GM18502 (cell line): ENCODE data around the gene MMP2.

Source experiments
- ATAC-seq: cut with Tn5 transposase; IDR thresholded peaks from one replicate; pipeline ENCODE4 v1.9.1; 2021; ENCODE audit warnings: mild to moderate bottlenecking; ENCODE audit not compliant: unreplicated experiment, poor library complexity

The MMP2 gene

GRCh38 chr16:55508941-55509931 lies 30.2 kb downstream of the MMP2 start, which contains the start of gene LPCAT2:
Gene LPCAT2, plus strand, starts transcription at chr16:55509072. Its CDS starts 110 bp downstream, at chr16:55509182.
- peak; percentile 60 for ATAC-seq

- ATAC-seq: no peak
Observed at GRCh38 chr16:55510185-55510805, 31.3 kb downstream of the MMP2 start.

DNA sequence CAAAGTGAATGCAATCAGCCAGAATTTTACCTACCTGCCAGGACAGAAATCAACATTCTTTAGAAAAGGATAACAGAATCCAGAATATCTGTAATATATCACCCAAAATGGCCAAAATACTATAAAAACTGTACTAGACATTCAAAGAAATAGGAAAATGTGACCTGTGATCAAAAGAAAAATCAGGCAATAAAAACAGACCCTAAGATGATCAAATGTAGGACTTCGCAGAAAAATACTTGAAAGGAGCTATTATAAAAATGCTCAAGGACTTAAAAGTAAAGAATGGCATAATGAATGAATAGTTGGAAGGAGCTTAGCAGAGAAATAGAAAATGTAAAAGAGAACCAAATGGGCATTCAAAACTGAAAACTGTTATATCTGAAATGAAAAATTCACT lies 33.9 kb downstream of the MMP2 start:
- no peak for ATAC-seq

GRCh38 chr16:55513616-55514015 lies 34.6 kb downstream of the MMP2 start:
- ATAC-seq: no peak

- ATAC-seq: no peak
Observed at GRCh38 chr16:55515111-55515510, 36.1 kb downstream of the MMP2 start.

- ATAC-seq: no peak
Observed at GRCh38 chr16:55521792-55522191, 42.8 kb downstream of the MMP2 start.

DNA sequence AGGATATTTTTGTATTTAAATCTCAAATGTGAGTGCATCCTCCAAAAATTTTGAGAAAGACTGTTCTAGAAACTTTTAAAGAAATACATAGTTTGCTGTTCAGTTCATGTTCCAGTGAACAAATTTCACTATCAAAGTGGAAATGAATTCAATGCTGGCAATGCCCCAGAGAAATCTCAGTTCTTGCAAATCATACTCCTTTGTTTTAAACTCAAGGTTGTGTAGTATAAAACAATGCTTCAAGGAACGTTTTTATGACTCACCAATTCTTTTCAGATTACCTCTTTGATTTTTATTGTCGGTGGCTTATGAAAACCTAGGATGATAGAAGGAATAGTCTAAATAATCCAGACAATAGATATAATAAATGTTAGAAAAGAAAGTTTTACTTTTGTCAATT lies 47.4 kb downstream of the MMP2 start:
- no peak for ATAC-seq

- ATAC-seq: no peak
Observed at GRCh38 chr16:55527885-55528284, 48.9 kb downstream of the MMP2 start.

- no peak for ATAC-seq
Observed at GRCh38 chr16:55529018-55529417, 50.0 kb downstream of the MMP2 start.

DNA sequence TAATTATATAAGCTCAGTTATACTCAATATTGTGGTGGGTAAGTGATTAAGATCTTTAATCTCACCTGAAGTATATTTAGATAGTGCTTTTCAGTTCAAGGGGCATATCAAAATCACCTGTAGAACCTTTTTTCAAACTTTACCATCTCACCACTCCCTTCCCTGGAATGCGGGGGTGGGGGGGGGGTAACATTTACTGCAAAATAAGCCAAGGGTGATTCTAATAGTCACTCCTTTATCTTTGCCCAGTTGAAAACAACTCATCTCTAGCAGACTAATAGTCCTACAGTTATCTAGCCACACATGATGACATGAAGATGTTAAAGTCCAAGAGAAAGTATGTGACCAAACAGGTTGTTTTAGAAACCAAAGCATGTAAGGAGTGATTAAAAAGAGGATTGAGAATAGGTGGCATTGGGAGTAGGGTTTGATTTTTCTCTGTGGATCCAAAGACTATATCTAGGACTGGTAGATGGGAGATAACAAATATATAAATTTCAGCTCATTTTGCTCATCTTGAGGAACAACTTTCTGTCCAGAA lies 51.4 kb downstream of the MMP2 start:
- no peak for ATAC-seq

DNA sequence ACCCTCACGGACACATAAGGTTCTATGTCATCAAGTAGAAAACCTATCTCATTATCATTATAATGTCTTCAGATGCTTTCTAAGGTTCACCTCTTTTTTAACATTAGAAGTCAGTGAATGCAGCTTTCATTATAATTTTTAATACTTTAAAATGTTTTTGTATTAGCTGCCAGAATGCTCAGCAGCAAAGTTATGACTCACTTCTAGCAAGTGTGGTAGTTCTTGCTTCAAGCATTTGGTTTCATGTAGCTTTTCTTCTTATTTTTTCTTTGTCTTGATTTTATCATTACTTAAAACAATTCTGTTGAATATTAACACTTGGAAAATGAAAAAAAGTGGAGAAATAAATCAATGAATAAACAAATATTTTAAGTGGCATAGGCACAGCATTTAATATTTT lies 53.2 kb downstream of the MMP2 start:
- no peak for ATAC-seq

- no peak for ATAC-seq
Observed at GRCh38 chr16:55534756-55535155, 55.8 kb downstream of the MMP2 start.

GRCh38 chr16:55539049-55539448 lies 60.1 kb downstream of the MMP2 start:
- ATAC-seq: no peak

GRCh38 chr16:55539488-55539887 lies 60.5 kb downstream of the MMP2 start:
- ATAC-seq: no peak

- no peak for ATAC-seq
Observed at GRCh38 chr16:55540221-55540620, 61.2 kb downstream of the MMP2 start.

DNA sequence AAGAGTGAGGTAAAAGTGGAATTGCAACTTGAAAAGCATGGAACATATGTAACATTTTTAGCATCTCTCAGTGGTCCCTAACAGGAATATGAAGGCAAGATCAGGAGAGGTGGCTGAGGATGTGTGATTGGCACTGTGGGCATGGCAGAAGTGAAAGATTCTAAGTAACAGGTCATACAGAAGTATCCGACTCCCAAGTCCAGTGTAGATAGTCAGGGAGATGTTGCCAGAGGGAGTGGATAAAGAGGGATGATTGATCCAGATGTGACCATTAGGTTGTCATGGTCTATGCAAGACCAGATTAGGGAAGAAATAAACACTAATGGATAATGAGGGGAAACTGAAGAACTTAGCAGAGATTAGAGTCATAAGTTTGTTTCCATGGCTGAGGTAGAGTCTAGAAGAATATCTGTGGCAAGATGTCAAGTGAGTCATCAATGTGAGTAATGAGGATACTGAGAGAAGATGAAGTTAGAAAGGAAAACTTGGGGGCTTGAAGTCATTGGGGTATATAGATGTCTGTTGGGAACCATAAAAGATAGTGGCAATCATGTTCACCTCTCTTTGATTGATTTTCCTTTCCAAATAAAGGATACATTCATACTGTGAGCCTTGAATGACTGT lies 63.6 kb downstream of the MMP2 start:
- no peak for ATAC-seq

DNA sequence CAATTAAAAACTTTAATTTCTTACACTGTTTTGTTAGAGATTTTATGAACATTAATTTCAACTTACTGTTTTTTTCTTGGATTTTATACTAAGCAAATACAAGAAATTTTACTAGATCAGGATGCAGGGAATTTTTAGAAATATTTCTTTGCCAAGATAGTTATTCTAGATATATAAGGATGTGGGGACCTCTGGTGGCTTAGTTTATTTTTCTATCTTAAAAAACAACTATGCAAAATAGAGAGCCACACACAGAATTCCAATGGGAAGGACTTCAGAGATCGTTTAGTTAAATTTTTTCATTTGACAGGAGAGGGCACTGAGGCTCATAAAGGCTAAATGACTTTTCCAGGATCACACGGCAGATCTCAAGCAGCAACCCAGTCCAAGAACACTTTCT lies 64.5 kb downstream of the MMP2 start:
- ATAC-seq: no peak

- ATAC-seq: no peak
Observed at GRCh38 chr16:55552621-55553020, 73.6 kb downstream of the MMP2 start.

- ATAC-seq: no peak
Observed at GRCh38 chr16:55555436-55555835, 76.4 kb downstream of the MMP2 start.
